ENCODE data around the gene OR51B6.
"Not testable (repeated sequence)": the region's sequence is repeated elsewhere in the genome, so short reads cannot be mapped to it uniquely, and the experiment has no call there.

The OR51B6 gene

GRCh38 chr11:5345831-5346230 lies 5.5 kb upstream of the OR51B6 start:
- TF ChIP-seq, protein P1, sequence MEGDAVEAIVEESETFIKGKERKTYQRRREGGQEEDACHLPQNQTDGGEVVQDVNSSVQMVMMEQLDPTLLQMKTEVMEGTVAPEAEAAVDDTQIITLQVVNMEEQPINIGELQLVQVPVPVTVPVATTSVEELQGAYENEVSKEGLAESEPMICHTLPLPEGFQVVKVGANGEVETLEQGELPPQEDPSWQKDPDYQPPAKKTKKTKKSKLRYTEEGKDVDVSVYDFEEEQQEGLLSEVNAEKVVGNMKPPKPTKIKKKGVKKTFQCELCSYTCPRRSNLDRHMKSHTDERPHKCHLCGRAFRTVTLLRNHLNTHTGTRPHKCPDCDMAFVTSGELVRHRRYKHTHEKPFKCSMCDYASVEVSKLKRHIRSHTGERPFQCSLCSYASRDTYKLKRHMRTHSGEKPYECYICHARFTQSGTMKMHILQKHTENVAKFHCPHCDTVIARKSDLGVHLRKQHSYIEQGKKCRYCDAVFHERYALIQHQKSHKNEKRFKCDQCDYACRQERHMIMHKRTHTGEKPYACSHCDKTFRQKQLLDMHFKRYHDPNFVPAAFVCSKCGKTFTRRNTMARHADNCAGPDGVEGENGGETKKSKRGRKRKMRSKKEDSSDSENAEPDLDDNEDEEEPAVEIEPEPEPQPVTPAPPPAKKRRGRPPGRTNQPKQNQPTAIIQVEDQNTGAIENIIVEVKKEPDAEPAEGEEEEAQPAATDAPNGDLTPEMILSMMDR (IDR thresholded peaks at IDR 0.05; ENCODE audit: borderline replicate concordance, control extremely low read depth, extremely low read depth, insufficient read depth, missing control alignments): no peak
- in situ Hi-C loops (cut with MboI; ENCODE audit: low sequenced_read_pairs, unreplicated experiment): no loop called here
- no peak for DNase-seq (ENCODE audit: low spot score)

DNA sequence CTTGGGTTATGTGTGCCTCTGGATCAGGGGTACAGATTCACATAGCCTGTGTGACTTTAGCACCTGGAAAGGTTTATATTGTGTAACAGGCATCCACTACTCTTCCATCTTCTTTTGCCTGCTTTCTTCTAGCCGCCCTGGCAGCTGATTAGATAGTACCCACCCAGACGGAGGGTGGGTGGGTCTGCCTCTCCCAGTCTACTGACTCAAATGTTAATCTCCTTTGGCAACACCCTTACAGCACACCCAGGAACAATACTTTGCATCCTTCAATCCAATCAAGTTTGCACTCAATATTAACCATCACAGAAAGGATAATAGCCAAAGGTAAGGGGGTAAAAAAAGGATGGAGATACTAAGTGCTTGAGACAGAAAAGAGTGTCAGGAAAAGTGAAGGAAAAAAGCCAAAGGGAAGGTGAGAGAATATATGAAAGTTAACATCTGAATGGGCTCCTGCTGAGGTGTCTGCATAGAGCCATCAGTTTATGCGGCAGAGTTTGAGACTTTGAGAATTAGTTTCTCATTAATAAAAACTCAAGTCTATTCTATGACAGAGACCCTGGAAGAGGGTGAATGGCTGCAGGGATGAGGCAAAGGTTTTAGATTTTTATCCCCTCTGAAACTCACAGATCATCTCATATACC lies 2.6 kb upstream of the OR51B6 start:
- in situ Hi-C loops (cut with MboI; ENCODE audit: low sequenced_read_pairs, unreplicated experiment): no loop called here
- DNase-seq (ENCODE audit: low spot score): no peak
- TF ChIP-seq, protein P1 (IDR thresholded peaks at IDR 0.05; ENCODE audit: borderline replicate concordance, control extremely low read depth, extremely low read depth, insufficient read depth, missing control alignments): no peak

GRCh38 chr11:5349550-5349949 lies 1.8 kb upstream of the OR51B6 start:
- no peak for DNase-seq (ENCODE audit: low spot score)
- in situ Hi-C loops (cut with MboI; ENCODE audit: low sequenced_read_pairs, unreplicated experiment): no loop called here
- TF ChIP-seq, protein P1 (IDR thresholded peaks at IDR 0.05; ENCODE audit: borderline replicate concordance, control extremely low read depth, extremely low read depth, insufficient read depth, missing control alignments): no peak

GRCh38 chr11:5356031-5356430 lies 4.7 kb downstream of the OR51B6 start:
- in situ Hi-C loops (cut with MboI; ENCODE audit: low sequenced_read_pairs, unreplicated experiment): loop anchor here (25.0 kb wide), 1 partner anchor 144 kb away; the partner anchor contains the start of gene OR51V1
- DNase-seq (ENCODE audit: low spot score): not testable (repeated sequence)

DNA sequence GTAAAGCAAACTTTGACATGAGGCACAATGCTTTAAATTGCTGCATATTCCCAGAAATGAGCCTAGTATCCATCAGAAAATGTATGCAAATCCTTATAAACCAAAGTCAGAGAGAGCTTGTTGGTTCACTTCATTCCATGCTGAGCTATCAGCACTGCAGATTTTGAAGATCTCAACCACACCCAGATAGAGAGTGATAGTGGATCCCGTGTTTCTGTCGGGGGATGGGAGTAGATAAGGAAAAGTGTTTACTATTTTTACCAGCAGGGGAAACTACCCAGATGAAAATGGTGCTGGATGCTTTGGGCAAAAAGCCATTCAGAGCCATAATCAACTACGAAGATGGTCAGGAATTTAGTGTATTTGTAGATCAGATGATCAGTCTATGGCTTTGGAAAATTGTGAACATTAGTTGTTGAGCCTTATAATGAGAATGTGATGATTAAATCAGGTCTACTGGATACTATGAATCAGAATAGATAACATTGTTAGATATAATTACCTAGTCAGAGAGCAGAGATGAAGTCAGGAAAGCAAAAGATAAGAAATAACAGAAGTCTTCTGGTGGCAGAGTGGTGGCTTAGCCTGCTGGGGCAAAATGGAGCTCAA lies 10.8 kb downstream of the OR51B6 start:
- TF ChIP-seq, protein P1 (IDR thresholded peaks at IDR 0.05; ENCODE audit: borderline replicate concordance, control extremely low read depth, extremely low read depth, insufficient read depth, missing control alignments): no peak
- no peak for DNase-seq (ENCODE audit: low spot score)
- in situ Hi-C loops (cut with MboI; ENCODE audit: low sequenced_read_pairs, unreplicated experiment): loop anchor here (25.0 kb wide), 1 partner anchor 150 kb away; the partner anchor contains the start of gene OR51V1

- in situ Hi-C loops (cut with MboI; ENCODE audit: low sequenced_read_pairs, unreplicated experiment): loop anchor here (25.0 kb wide), 1 partner anchor 151 kb away; the partner anchor contains the start of gene OR51V1
- TF ChIP-seq, protein P1 (IDR thresholded peaks at IDR 0.05; ENCODE audit: borderline replicate concordance, control extremely low read depth, extremely low read depth, insufficient read depth, missing control alignments): no peak
- DNase-seq (ENCODE audit: low spot score): no peak
Observed at GRCh38 chr11:5363679-5364078, 12.4 kb downstream of the OR51B6 start.

DNA sequence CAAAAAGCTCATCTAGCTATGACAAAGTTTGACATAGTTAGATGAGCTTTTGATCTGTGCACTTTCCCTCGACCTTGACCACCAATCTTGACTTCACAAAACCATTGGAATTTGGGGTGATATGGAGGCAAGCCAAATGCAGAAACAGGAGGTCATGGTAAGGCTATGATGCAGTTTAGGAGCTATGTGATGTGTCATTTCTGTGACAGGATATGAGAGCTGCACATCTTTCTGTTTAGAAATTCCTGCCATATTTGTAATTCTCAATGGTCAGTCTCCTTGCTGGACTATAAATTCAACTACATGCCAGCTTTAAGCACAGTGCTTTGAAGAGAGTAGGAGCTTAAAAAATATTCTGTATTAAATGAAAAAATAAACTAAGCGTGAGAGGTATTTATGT lies 12.9 kb downstream of the OR51B6 start:
- no peak for DNase-seq (ENCODE audit: low spot score)
- in situ Hi-C loops (cut with MboI; ENCODE audit: low sequenced_read_pairs, unreplicated experiment): loop anchor here (25.0 kb wide), 1 partner anchor 152 kb away; the partner anchor contains the start of gene OR51V1
- TF ChIP-seq, protein P1 (IDR thresholded peaks at IDR 0.05; ENCODE audit: borderline replicate concordance, control extremely low read depth, extremely low read depth, insufficient read depth, missing control alignments): no peak

GRCh38 chr11:5366365-5366764 lies 15.1 kb downstream of the OR51B6 start:
- in situ Hi-C loops (cut with MboI; ENCODE audit: low sequenced_read_pairs, unreplicated experiment): loop anchor here (25.0 kb wide), 1 partner anchor 154 kb away; the partner anchor contains the start of gene OR51V1
- DNase-seq (ENCODE audit: low spot score): not testable (repeated sequence)
